Measurements from ENCODE around the gene LRRC71. TPM values are rescaled to one million over a fixed set of nuclear protein-coding genes. Genes with fewer than 3 reads are reported as not detected.

LRRC71 gene
- total RNA-seq, 1 donor = 0.36 TPM

GRCh38 chr1:156939786-156940334, 19.4 kb downstream of the LRRC71 start:
- no peaks in the 10 kb centered on the region for H3K27me3 ChIP-seq (ENCODE audit: insufficient read depth, low read length)
- no peak overlapping the region for H2AFZ ChIP-seq (ENCODE audit: low read length)
- no peak for DNase-seq (ENCODE audit: insufficient read length, low spot score, missing footprints)
- H3K27ac ChIP-seq (ENCODE audit: low read depth, low read length) = no peak overlapping the region
- H4K20me1 ChIP-seq (ENCODE audit: insufficient read depth, low read length) = no peaks in the 10 kb centered on the region
- no peaks in the 10 kb centered on the region for H3K9me3 ChIP-seq (ENCODE audit: low read depth, low read length)
- no peaks in the 10 kb centered on the region for H3K79me2 ChIP-seq (ENCODE audit: insufficient read depth, low read length)
- H3K4me2 ChIP-seq (ENCODE audit: insufficient read depth, low read length) = no peak overlapping the region
- H3K36me3 ChIP-seq (ENCODE audit: insufficient read depth, low read length) = peaks cover 67% of the 10 kb centered on the region
- H3K4me3 ChIP-seq (ENCODE audit: insufficient read depth, low read length) = no peak overlapping the region
- no peak for TF ChIP-seq CTCF (IDR thresholded peaks at IDR 0.05; ENCODE audit: extremely low read depth, low read depth, low read length)
- no peaks in the 10 kb centered on the region for H3K4me1 ChIP-seq (ENCODE audit: insufficient read depth, low read length)

GRCh38 chr1:156941675-156942074, 21.2 kb downstream of the LRRC71 start:
- no peak overlapping the region for H3K4me2 ChIP-seq (ENCODE audit: insufficient read depth, low read length)
- H3K27me3 ChIP-seq (ENCODE audit: insufficient read depth, low read length) = no peaks in the 10 kb centered on the region
- TF ChIP-seq CTCF (IDR thresholded peaks at IDR 0.05; ENCODE audit: extremely low read depth, low read depth, low read length) = no peak
- no peaks in the 10 kb centered on the region for H3K9me3 ChIP-seq (ENCODE audit: low read depth, low read length)
- no peak overlapping the region for H3K4me3 ChIP-seq (ENCODE audit: insufficient read depth, low read length)
- H3K36me3 ChIP-seq (ENCODE audit: insufficient read depth, low read length) = peaks cover 73% of the 10 kb centered on the region
- no peaks in the 10 kb centered on the region for H3K79me2 ChIP-seq (ENCODE audit: insufficient read depth, low read length)
- no peak overlapping the region for H2AFZ ChIP-seq (ENCODE audit: low read length)
- no peaks in the 10 kb centered on the region for H3K4me1 ChIP-seq (ENCODE audit: insufficient read depth, low read length)
- DNase-seq (ENCODE audit: insufficient read length, low spot score, missing footprints) = no peak
- no peaks in the 10 kb centered on the region for H4K20me1 ChIP-seq (ENCODE audit: insufficient read depth, low read length)
- H3K27ac ChIP-seq (ENCODE audit: low read depth, low read length) = no peak overlapping the region

GRCh38 chr1:156942176-156942575, 21.7 kb downstream of the LRRC71 start:
- Histone ChIP-seq H3K9me3 (ENCODE audit: low read depth, low read length) (no peaks in the 10 kb centered on the region), H3K4me2 (ENCODE audit: insufficient read depth, low read length) (no peak overlapping the region), H2AFZ (ENCODE audit: low read length) (no peak overlapping the region), H4K20me1 (ENCODE audit: insufficient read depth, low read length) (no peaks in the 10 kb centered on the region), H3K4me1 (ENCODE audit: insufficient read depth, low read length) (no peaks in the 10 kb centered on the region), H3K27ac (ENCODE audit: low read depth, low read length) (no peak overlapping the region), H3K27me3 (ENCODE audit: insufficient read depth, low read length) (no peaks in the 10 kb centered on the region), H3K4me3 (ENCODE audit: insufficient read depth, low read length) (no peak overlapping the region), H3K79me2 (ENCODE audit: insufficient read depth, low read length) (no peaks in the 10 kb centered on the region), H3K36me3 (ENCODE audit: insufficient read depth, low read length) (peaks cover 73% of the 10 kb centered on the region)
- DNase-seq (ENCODE audit: insufficient read length, low spot score, missing footprints) = peak; percentile 38
- no peak for TF ChIP-seq CTCF (IDR thresholded peaks at IDR 0.05; ENCODE audit: extremely low read depth, low read depth, low read length)

- Histone ChIP-seq H3K27ac (ENCODE audit: low read depth, low read length) (no peak overlapping the region), H3K4me1 (ENCODE audit: insufficient read depth, low read length) (no peaks in the 10 kb centered on the region), H3K4me2 (ENCODE audit: insufficient read depth, low read length) (no peak overlapping the region), H3K79me2 (ENCODE audit: insufficient read depth, low read length) (no peaks in the 10 kb centered on the region), H3K4me3 (ENCODE audit: insufficient read depth, low read length) (no peak overlapping the region), H3K27me3 (ENCODE audit: insufficient read depth, low read length) (no peaks in the 10 kb centered on the region), H3K36me3 (ENCODE audit: insufficient read depth, low read length) (peaks cover 75% of the 10 kb centered on the region), H4K20me1 (ENCODE audit: insufficient read depth, low read length) (no peaks in the 10 kb centered on the region), H2AFZ (ENCODE audit: low read length) (no peak overlapping the region), H3K9me3 (ENCODE audit: low read depth, low read length) (no peaks in the 10 kb centered on the region)
- DNase-seq (ENCODE audit: insufficient read length, low spot score, missing footprints) = peak; percentile 78
- no peak for TF ChIP-seq CTCF (IDR thresholded peaks at IDR 0.05; ENCODE audit: extremely low read depth, low read depth, low read length)
Observed at GRCh38 chr1:156942576-156942975, 22.1 kb downstream of the LRRC71 start.

All from osteoblast (primary cell).